Measurements from ENCODE around the gene MPO.

The MPO gene

DNA sequence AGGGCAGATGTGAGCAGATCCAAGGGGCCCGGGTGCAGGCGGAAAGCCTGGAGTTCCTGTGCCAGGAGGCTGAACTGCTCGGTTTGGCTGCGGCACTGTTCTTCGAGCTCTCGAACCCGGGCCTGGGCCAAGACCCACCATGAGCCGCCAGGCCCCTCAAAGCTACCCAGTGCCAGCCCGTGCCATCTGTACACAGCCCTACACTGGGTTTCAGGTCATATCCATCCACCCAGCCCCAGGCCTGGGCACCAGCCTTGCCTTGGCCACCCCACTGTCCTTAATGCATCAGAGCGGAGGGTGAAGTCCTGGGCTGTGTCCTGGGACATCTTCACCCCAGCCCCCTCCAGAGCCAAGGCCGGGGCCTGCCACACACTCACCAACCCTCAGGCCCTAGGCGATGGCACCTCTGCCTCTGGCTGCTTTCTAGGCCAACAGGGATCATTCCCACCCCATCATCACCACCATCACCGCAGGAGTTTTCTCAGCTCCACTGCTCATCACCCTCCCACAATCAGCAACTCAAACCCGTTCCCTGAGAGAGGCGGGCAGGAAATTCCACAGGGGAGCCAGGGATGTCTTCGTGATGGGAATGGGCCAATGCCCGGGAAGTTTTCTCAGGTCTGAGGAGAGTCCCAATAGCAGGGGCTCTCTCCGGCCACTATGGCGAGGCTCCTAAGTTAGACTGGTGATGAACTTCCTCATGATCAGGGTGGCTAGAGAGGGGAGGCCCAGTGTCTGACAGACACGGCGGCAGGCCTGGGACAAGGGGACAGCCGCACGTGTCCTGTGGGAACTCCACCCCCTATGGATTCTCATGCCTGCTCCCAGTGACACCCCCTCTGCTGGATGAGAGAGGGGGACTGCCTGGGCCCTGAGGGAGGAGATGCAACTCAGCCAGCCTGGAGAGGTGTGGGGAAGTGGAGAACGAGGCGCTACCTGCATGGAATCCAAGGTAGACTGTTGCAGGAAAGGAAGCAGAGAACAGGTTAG, 38.7 kb upstream of the MPO start:
- DNase-seq: no peak

DNA sequence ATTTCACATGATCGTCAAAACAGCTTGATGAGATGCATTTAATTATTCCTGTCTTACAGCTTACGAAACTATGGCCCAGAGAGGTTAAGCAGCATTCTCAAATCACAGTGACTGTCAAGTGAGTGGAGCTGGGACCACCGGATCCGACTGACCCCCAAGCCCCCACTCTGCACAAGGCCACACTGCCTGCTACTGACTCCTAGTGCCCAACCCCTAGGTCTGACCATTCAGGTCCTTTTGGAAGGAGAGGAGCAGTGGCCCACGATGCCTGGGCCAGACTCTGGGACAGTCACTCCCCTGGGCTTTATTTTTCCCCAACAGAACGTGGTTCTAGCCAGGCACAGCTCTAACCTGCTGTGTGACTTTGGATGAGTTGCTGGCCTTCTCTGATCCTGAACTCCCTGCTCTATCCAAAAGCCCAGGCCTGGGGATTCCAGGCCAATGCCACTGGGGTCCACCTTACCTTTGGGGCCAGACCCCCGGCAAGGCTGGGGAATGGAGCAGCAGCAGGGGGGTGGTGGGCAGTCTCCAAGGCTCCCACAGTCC, 38.0 kb upstream of the MPO start:
- no peak for DNase-seq

DNA sequence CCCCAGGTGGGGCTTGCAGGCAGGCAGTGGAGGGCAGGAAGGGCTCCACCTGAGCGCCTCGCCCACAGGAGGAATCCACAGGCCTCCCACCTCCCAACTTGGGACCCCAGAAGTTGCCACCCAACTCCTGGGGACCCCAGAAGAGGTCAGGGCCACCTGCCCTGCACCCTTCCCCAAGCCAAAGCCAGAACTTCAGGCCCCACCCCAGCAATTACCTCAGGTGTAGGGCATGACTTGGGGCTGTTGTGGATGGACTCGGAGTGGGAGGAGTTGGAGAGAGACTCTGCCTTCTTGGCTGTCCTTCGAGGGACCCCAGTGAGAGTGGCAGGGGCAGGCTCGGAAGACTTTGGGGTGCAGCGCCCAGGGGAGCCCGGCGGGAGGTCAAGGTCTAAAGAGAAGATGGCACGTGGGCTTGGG, 37.3 kb upstream of the MPO start:
- DNase-seq: no peak

DNA sequence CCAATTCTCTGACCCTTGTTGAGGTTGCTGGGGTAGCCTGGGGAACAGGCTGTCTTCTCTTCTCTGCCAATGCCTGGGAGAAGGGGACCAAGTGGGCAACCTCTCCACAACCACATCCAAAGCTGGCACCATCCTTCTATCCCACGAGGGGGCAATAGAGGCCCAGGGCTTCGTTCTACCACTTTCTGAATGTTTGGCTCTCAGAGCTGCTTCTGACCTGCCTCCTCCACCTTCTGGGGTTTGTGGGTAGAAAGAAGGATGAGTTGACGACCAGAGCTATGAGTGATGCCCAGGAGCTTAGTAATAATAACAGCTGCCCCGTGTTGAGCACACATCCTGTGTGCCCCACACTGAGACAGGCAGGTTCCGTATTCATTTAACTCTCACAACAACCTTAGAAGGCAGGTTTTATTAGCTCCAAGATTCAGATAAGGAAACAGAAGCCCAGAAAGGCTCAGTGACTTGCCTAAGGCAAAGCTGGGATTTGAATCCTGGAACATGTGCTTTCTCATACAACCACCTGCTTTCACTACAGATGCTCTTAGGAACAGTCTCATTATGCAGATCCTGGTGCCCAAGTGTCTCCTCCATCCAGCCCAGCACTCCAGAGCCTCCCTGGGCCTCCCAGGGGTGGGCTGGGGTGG, 36.8 kb upstream of the MPO start:
- DNase-seq: peak; percentile 23 to 31

DNA sequence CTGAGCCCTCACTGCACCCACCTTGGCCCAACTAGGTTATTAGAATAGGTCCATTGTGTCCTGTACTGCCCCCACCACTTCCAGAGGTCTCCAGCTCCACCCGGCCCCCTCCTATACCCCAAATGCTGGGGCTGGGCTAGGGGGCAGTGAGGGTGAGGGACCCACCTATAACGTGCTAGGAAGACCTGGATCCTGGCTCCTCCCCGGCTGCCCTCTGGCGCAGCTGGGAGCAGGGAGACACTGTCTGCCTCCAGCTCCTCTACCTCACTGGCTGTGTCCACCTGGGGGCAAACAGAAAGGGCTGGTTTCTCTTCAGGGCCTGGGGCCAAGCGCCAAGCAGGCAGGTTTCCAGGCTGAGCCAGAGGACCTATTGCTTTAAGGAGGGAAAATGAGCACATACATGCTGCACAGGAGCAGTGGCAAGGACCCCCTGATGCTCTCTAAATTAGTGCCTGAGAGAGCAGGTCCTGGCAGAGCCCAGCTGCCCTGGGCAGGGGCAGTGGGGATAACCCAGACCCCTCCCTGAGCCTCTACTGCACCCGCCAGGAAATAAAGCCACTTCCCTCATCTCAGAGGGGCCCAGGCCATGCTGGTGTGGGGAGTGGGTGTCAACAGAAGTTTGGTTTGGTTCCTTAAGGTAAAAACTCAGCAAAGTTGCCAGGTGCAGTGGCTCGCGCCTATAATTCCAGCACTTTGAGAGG, 35.7 kb upstream of the MPO start:
- DNase-seq: no peak

DNA sequence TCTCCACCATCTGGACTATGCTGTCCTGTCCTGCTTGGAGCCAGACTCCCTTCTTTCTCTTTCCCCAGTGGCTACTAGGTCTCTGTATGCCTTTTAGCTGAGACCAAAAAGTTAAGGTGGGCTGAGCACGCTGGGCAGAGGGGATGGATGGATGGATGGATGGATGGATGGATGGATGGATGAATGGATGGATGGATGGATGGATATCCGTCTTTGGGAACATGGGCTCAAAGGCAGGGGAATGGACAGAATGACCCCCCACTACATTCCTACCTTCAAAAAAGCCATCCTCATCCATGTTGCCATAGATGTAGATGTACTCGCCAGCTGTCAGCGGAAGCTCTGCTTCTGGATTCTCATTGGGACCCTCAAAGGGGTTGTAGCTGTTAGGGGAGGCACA, 35.0 kb upstream of the MPO start:
- DNase-seq: no peak

DNA sequence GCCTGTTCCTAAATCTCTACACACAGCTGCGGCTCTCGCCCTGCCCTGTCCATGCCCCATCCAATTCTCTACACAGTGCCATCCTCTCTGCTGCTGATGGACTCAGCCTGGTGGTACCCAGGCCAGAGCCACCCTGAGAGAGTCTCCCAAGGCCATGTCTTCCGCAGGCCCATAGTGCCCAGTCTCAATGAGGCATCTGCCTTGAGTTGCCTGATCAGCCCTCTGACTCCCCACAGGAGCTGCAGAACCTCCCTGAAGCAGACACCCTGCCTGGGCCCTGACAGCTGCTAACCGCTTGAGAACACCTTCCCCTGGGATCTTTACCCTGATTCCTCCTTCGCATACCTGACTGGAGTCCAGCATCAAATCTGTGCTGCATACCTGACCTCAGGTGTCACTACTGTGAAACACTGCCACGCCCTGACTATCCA, 34.6 kb upstream of the MPO start:
- DNase-seq: no peak

DNA sequence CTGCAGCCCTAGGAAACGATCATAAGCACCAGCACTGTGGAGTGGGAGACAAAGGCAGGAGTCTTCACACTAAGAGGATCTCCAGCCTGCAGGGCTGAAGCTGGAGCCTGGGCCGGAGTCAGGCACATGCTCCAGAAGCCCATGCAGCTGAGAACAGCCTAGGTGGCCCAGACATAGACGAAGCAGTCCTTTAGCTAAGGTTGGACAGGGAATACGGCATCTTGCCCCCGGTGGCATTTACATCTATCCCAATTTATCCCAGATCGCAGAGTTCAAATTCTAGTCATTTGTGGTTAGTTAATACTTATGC, 33.9 kb upstream of the MPO start:
- DNase-seq: no peak

DNA sequence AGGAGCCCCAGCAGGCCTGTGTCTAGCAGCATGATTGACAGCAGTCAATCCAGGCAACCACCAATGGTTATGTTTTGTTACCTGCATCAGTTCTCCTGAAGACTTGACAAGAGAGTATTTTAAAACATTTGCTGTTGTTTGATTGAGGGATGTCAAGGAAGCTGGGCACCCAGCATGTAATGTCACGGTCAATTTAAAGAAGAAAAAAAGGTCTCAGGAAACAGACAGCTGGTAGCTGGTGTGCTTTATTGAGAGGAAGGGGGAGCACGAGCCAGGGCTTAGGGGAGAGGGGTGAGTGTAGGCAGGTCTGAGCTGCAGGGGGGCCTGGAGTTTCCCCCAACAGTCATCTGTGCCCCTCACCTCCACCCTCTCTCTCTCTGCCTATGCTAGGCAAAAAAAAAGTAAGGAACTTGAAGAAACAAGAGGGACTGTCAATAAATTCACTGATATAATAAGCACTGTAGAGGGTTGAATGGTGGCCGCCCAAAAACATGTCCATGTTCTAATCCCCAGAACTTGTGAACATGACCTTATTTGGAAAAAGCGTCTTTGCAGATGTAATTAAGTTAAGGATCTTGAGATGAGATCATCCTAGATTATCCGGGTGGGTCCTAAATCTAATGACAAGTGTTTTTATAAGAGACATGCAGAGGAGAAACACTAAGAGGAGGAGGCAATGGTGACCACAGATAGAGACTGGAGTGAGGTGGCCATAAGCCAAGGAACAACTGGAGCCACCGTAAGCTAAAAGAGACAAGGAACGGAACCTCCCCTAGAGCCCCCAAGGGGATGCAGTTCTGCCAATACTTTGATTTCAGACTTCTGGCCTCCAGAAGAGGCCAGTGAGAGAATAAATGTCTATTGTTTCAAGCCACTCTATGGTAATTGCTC, 33.3 kb upstream of the MPO start:
- DNase-seq: no peak

DNA sequence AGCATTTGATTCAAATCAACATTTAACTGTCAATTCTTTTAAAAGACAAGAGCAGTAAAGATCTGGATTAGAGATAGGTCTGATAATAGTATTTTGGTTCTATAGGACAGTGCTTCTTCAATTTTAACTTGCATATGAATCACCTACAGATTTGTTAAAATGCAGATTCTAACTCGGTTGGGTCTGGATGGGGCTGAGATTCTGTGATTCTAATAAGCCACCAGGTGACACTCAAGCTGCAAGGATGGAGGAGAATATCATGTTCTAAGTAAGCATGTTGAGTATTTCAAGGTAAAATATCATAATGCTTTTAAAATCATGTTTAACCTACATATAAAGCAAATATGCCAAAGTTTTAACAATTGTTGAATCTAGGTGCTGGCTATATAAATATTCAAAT, 32.1 kb upstream of the MPO start:
- no peak for DNase-seq

DNA sequence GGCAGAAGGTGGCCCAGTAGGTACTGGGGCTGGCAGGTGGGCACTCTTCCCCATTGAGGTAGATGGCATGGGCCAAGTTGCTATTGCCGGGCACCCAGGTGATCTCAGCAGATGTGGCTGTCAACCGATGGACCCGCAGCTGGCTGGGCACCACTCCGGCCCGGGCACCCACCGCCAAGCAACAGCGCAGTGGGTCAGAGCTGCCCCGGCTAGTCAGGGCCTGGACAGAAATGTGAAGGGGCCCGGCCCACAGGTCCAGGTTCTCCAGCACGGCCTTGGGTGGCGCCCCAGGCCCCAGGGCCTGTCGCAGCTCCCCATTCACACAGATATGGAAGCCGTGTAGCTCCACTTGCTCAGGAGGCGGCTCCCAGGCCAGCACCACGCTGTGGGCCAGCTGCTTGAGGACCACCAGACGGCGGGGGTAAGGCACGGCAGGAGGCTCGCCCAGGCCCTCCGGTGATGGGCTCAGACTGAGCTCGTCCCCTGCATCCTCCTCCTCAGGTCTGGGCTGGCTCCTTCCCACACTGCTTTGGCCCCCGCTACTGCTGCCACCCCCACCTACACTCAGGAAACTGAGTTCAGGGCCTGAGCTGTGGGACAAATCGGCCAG, 31.4 kb upstream of the MPO start:
- no peak for DNase-seq

DNA sequence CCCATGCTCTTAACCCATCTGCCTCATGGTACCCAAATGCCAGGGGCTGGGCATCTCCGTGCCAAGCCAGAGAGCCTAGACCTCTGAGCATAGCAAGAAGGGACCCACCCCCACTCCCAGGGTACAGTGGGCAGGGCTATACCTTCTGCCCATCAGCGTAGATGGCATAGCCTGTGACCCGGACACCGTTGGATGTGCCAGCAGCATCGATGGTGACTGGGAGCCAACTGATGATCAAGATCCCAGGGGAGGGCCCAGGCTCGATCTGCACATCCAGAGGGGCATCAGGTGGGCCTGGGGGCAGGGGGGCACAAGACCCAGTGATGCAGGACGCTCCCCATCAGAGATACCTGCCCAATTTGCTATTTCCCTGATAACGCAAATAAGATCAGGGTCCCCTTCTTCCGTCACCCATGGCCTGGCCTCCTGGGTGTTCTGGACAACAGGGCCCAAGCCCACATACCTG, 30.7 kb upstream of the MPO start:
- no peak for DNase-seq

DNA sequence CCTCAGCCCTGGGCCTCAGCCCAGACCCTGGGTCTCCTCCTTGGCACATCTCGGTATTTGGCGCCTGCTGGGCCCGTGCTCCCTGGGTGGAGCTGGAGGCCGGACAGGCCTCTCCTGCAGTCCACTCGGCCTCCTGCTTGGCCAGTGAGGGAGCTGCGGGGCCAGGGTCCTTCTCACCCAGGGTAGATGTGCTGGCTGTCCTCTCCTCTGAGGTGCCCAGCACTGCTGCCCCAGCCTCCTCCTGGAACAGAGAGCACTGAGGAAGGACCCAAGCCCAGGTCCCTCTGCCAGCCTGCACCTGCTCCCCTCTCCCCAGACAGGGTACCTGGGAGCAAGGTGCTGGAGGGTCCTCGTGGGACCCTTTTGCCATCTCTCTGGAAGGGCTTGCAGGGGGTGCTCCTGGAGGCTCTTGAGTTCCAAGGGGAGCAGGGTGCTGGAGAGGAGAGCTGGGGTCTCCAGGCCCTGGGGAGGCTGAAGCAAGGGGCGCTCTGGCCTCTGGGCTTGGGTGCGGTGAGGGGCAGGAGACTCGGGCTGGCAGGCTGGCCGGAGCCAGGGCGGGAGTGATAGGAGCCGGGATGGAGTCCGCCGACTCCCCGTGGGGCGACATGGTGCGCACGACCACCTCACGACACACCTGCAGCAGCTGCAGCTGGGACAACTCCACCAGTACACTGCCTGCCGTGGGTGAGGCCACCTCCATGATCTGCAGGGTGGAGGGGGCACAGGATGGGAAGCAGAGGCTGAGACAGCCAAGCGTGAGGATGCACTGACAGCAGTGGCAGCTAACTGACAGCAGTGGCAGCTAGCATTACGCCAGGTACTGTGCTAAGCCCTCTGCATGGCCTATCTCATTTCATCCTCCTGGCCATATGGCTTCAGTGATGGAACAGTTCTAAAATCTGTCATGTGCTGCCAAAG, 30.0 kb upstream of the MPO start:
- DNase-seq: no peak

DNA sequence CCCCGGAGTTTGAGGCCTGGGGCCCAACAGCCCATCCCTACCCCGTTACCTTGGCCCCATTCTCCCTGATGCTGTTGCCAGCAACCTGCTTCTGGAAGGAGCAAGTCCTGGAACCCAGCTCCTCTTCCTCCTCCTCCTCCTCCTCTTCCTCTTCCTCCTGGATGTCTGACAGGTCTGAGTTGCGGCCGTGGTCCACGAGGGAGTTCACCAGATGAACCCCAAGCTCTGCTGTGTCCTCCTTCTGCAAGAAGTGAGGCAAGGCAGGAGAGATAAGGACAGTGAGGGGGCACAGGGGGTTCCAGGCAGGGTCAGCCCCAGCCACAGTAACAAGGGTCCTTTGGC, 29.2 kb upstream of the MPO start:
- no peak for DNase-seq

DNA sequence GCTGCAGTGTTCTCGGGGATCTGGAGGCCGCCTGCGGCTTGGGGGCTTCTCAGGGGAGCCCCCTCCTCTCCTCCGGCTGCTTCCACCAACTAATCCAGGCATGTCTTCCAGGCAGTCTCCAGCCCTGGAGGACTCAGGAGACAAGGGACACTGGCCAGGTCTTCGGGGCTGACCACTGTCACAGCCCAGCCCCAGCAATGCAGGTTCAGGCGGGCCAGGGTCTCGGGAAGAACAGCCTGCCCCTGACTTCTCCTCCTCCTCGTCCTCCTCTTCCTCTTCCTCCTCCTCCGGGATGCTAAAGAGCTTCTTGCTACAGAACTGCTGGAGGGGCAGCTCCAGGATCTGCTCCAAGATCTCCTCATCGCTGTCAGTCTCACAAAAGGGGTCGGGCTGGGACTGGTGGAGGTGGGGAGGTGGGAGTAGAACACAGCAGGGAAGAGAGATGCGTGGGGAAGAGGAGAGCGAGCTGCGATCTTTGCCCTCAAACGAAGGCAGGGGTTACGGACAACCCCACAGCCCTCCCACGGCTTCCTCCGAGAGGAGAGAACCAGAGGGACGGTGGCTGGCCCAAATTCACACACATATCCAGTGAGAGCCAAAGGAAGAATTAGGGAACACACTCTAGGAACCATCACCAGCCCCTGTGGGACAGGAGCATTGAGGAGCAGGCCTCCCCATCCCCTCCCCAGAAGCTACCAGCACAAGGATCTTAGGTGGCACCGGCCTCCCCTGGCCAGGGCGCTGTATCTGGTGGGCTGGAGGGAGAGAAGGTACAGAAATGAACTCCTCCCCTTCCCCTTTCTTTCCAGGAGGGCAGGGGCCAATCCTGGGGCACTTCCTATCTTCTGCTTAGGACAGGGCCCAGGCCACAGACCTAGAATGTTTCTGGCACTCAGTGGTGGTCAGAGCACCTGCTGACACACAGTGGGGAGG, 28.5 kb upstream of the MPO start:
- DNase-seq: no peak

DNA sequence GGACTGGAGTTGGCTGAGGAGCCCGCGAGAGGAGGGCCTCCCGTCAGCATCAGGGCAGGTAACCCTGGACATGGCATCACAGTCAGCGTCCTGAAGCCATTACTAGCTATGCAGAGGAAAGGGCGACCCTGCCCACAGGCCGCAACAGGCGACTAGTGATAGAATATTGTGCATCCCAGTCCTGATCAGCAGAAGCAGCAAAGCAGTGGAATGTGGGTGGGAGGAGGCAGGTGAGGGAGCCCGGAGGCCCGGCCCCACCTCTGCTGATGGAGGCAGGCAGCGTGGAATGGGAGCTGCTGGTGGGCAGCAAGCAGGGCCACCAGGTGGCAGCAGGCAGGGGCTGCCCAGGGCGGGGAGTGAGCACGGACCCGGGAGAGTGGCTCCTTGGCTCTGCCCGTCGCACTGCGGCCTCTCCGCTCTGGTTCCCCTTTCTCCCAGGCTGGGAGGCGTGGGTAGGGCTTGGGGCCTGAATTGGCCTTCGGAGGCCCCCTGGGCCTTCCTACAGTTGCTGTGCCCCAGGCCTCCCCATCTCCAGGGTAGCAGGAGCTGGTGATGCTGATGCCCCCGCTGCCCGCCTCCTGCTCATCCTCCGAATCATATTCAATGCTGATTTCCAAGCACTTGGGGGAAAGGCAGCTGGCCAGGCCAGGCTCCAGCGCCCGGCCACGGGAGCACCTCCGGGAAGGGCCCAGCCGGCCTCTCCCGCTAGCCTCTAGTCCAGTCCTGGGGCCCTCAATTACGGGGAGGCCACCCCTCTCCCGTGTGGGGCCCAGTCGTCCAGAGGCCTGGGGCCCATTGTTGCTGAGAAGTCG, 27.6 kb upstream of the MPO start:
- peak; percentile 3 to 34 for DNase-seq

DNA sequence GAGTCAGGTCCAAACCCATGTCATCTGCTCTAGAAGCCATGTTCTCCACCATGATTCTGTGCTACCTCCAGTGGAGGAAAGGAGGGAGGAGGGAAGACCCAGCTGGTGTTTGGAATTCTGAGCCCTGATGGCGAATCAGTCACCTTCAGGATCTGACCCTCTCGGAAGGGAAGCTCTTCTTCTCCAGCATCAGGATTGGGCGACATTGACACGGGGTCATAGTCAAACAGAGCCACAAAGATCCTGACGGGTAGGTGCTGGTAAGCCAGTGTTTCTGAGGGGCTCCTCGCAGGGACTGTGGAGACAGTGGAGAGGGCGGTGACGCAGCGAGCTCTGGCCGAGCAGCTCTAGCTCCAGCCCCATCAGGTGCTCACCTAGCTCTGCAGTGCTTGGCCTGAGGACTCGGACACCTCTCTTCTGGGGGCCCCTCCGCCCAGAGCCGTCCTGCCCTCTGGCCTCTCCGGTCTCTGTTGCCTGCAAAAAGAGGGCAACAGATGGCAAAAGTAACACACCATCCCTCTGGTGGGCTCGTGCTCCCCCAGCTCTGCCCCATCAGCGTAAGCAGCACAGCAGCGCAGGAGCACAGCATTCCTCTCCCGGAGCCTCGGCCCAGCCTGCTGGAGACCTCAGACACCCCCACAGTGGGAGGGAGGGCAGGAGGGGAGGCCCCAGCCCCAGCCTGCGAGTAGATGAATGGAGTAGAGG, 26.9 kb upstream of the MPO start:
- no peak for DNase-seq

Measured in SHP77 (cell line).